Testis (tissue), 3 donors: ENCODE data around the gene BSDC1. TPM values are rescaled to one million over a fixed set of nuclear protein-coding genes. Genes with fewer than 3 reads are reported as not detected.

ENCODE experiments used
- DNase-seq: peaks from one replicate; pipeline ENCODE4 v3.0.0-alpha.2; 2019
- H3K27ac ChIP-seq, 2 donors: fragments of 200-600 bp; sonication (generic); one replicate each; pipeline ENCODE4 v1.5.1; 2019
- H3K27me3 ChIP-seq: fragments of 200-600 bp; sonication (generic); one replicate; pipeline ENCODE4 v1.5.1; 2019
- H3K36me3 ChIP-seq: fragments of 200-600 bp; sonication (generic); one replicate; pipeline ENCODE4 v1.5.1; 2017; ENCODE audit warnings: low read depth; ENCODE audit errors: missing control alignments
- H3K4me1 ChIP-seq: fragments of 200-600 bp; sonication (generic); one replicate; pipeline ENCODE4 v1.5.1; 2019
- H3K4me3 ChIP-seq, 2 donors: fragments of 200-600 bp; sonication (generic); one replicate each; pipeline ENCODE4 v1.5.1; 2017 to 2019
- H3K9me3 ChIP-seq: fragments of 200-600 bp; sonication (generic); one replicate; pipeline ENCODE4 v1.5.1; 2017
- CTCF ChIP-seq, 3 experiments: fragments of 450-650 bp in 2 of 3; fragments of 200-600 bp in 1 of 3; sonication (generic) in 1 of 3; IDR thresholded peaks; one replicate each; pipeline ENCODE4 v1.5.1; 2016 to 2019; ENCODE audit warnings: antibody characterized with exemption in 3 of 3, mild to moderate bottlenecking in 2 of 3, moderate library complexity in 1 of 3
- POLR2A ChIP-seq: fragments of 450-650 bp; IDR thresholded peaks from one replicate; pipeline ENCODE4 v1.6.1; 2017; ENCODE audit warnings: antibody characterized with exemption, mild to moderate bottlenecking, moderate library complexity
- WGBS, 2 donors: methylation state at CpG; one replicate each; pipeline ENCODE4 v1.1.5; 2018; 5-methylcytosine and 5-hydroxymethylcytosine counted together
- intact Hi-C: fragments of 100-400 bp; cut with DNase I; formaldehyde crosslinking; loops from one replicate; pipeline ENCODE4 v1.15.1; 2023; ENCODE audit warnings: low total_unique reads
- polyA plus RNA-seq: library from polyadenylated mRNA; stranded (reverse); fragments of 350-450 nt; fragmentation: Illumina TruSeq; extraction: RNeasy Lipid Tissue Mini Kit (QIAGEN cat#74804); gene quantifications from one replicate; pipeline ENCODE4 v1.2.3, GENCODE V29; 2014; ENCODE audit warnings: low read depth, low replicate concordance; ENCODE audit not compliant: insufficient read depth
- total RNA-seq, 2 donors: library from RNA; depleted of rRNA; stranded (reverse); fragments of >200 nt; gene quantifications; one replicate each; pipeline ENCODE4 v1.2.3, GENCODE V29; 2016

The BSDC1 gene
- total and polyA plus RNA-seq, 3 donors from 2014 or later = 130 to 234 (median 160) TPM

GRCh38 chr1:32352831-32353383 is 41.3 kb downstream of the BSDC1 start:
- H3K4me1 ChIP-seq = peaks cover 69% of the 10 kb centered on the region
- H3K36me3 ChIP-seq = no peaks in the 10 kb centered on the region
- no peaks in the 10 kb centered on the region for H3K27me3 ChIP-seq
- H3K9me3 ChIP-seq = no peaks in the 10 kb centered on the region
- DNase-seq = no peak
- peak overlapping the region; percentile 96 to 98 for H3K27ac ChIP-seq
- TF ChIP-seq POLR2A (no peak), CTCF (IDR thresholded peaks at IDR 0.05) (no peak)
- 32 to 39% methylated on average over 2 of the region's 2 CpGs for WGBS, 2 donors
- H3K4me3 ChIP-seq = no peak overlapping the region
- intact Hi-C loops = no loop called here

- Histone ChIP-seq H3K36me3 (no peaks in the 10 kb centered on the region), H3K27me3 (no peaks in the 10 kb centered on the region), H3K4me1 (peaks cover 69% of the 10 kb centered on the region), H3K9me3 (no peaks in the 10 kb centered on the region), H3K4me3 (peak overlapping the region; percentile 67 to 77), H3K27ac (peak overlapping the region; percentile 96 to 98)
- DNase-seq = no peak
- TF ChIP-seq POLR2A (no peak), CTCF (IDR thresholded peaks at IDR 0.05) (no peak)
- WGBS, 2 donors = 18 to 28% methylated on average over 3 to 8 of the region's 8 CpGs
- intact Hi-C loops = no loop called here
These were observed 41.9 kb downstream of the BSDC1 start for GRCh38 chr1:32352239-32352745.

- TF ChIP-seq POLR2A (peak; percentile 74), CTCF (IDR thresholded peaks at IDR 0.05) (no peak)
- no peaks in the 10 kb centered on the region for H3K36me3 ChIP-seq
- DNase-seq = peak; percentile 96
- WGBS, 2 donors = 0 to 1% methylated on average over 17 to 51 of the region's 75 CpGs
- H3K27ac ChIP-seq = peak overlapping the region; percentile 96 to 98
- peaks cover 70% of the 10 kb centered on the region for H3K4me1 ChIP-seq
- H3K27me3 ChIP-seq = no peaks in the 10 kb centered on the region
- H3K9me3 ChIP-seq = no peaks in the 10 kb centered on the region
- intact Hi-C loops = no loop called here
- peak overlapping the region; percentile 67 to 77 for H3K4me3 ChIP-seq
These were observed 42.6 kb downstream of the BSDC1 start for GRCh38 chr1:32351399-32352238.

- Histone ChIP-seq H3K9me3 (no peaks in the 10 kb centered on the region), H3K4me1 (peaks cover 70% of the 10 kb centered on the region)
These were observed 43.3 kb downstream of the BSDC1 start for GRCh38 chr1:32350785-32351398.

More at GRCh38 chr1:32350785-32351398, 43.3 kb downstream of the BSDC1 start:
- Histone ChIP-seq H3K27ac (peak overlapping the region; percentile 96 to 98), H3K36me3 (no peaks in the 10 kb centered on the region), H3K4me3 (peak overlapping the region; percentile 67 to 77), H3K27me3 (no peaks in the 10 kb centered on the region)
- TF ChIP-seq CTCF (IDR thresholded peaks at IDR 0.05) (peak; percentile 40 to 84 (median 64)), POLR2A (no peak)
- 22 to 30% methylated on average over 17 to 28 of the region's 28 CpGs for WGBS, 2 donors
- intact Hi-C loops = no loop called here
- DNase-seq = peak; percentile 88
